ENCODE data around the gene MLXIPL. TPM values are rescaled to one million over a fixed set of nuclear protein-coding genes. Genes with fewer than 3 reads are reported as not detected.
A peak's percentile ranks its signal among the peaks of the same experiment; 100 is the strongest.
"Not testable (repeated sequence)": the region's sequence is repeated elsewhere in the genome, so short reads cannot be mapped to it uniquely, and the experiment has no call there.

The MLXIPL gene
- total and polyA plus RNA-seq, 11 donors: 0.42 to 10.1 (median 2.0) TPM

DNA sequence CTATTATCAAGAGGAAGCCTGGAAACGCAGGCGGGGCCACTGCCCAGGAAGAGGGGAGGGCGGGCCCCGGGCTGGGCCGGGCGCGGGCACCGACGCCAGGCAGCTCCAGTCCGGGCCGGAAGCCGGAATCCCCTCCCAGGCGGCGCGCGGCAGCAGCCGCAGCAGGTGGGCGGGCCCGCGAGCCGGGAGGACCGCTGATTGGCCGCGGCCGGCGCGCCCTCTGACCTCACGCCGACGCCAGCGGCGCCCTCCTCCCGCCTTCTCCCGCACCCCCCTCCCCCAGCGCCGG is 67.3 kb downstream of the MLXIPL start:
- intact Hi-C loops (cut with DNase I): loop anchor here in 6 of 10 donors (1.0 to 5.0 kb wide), 5 partner anchors 21 to 35 kb away; partner anchors contain the start of genes BAZ1B (in 6 of the 6) and TBL2 (in 3 of the 6)
- Histone ChIP-seq H3K36me3 (peaks cover 0 to 32% (median 24%) of the 10 kb centered on the region in 9 donors), H3K4me1 (peaks cover 0 to 37% (median 21%) of the 10 kb centered on the region in 12 donors), H3K4me3 (peak overlapping the region; percentile 31 to 96 (median 83)), H3K27me3 (no peaks in the 10 kb centered on the region), H3K9me3 (no peaks in the 10 kb centered on the region), H3K27ac (peak overlapping the region; percentile 96 to 100 (median 99))
- ATAC-seq (peak; percentile 90 to 97 (median 96)), DNase-seq (peak; percentile 95 to 97 (median 96))
- 0 to 1% (median 0%) methylated on average over 22 to 36 of the region's 36 CpGs; no CpG with 5 or more reads in 1 of the 4 donors for WGBS, 4 donors
- TF ChIP-seq POLR2A (IDR thresholded peaks at IDR 0.05): peak in 1 of 2 donors; percentile 44
- TF ChIP-seq CTCF (IDR thresholded peaks at IDR 0.05): no peak

GRCh38 chr7:73556208-73557107 is 67.9 kb downstream of the MLXIPL start:
- Histone ChIP-seq H3K36me3 (peaks cover 0 to 38% (median 30%) of the 10 kb centered on the region in 9 donors), H3K27me3 (no peaks in the 10 kb centered on the region), H3K4me3 (peak overlapping the region; percentile 31 to 96 (median 83)), H3K27ac (peak overlapping the region; percentile 96 to 100 (median 99)), H3K9me3 (no peaks in the 10 kb centered on the region), H3K4me1 (peaks cover 0 to 37% (median 21%) of the 10 kb centered on the region in 12 donors)
- TF ChIP-seq POLR2A (IDR thresholded peaks at IDR 0.05) (no peak), CTCF (IDR thresholded peaks at IDR 0.05) (peak in 1 of 12 donors; percentile 8)
- DNase-seq (peak in 1 of 5 donors; percentile 8), ATAC-seq (peak in 2 of 4 donors; percentile 0 to 6)
- WGBS, 4 donors: 15 to 19% (median 17%) methylated on average over 25 to 28 of the region's 28 CpGs
- intact Hi-C loops (cut with DNase I): loop anchor here in 6 of 10 donors (1.0 to 5.0 kb wide), 5 partner anchors 22 to 34 kb away; partner anchors contain the start of genes BAZ1B (in 6 of the 6) and TBL2 (in 3 of the 6)

DNA sequence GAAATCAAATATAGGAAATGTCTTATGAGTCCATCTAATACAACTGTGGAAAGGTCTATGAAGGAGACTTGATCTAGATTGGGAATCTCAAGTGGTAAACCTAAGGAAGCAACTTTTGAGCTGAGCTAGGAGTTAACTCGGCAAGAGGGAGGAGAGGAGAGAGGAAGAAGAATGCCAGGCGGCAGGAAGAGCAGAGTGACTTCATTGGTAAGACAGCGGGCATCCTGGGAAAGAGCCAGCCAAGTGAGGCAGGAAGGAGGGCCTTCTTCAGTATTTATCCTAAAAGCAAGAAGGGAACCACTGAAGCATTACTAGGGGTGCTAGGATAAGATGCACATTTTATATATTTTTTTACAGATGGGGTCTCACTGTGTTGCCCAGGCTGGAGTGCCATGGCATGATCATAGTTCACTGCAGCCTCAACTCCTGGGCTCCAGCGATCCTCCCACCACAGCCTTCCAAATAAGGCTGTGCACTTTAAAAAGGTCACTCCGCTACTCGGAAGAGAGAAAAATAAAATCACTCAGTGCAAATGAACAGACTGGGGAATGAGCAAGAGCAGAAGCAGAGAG is 68.8 kb downstream of the MLXIPL start:
- Histone ChIP-seq H3K36me3 (peaks cover 0 to 46% (median 37%) of the 10 kb centered on the region in 9 donors), H3K4me1 (peaks cover 0 to 37% (median 21%) of the 10 kb centered on the region in 12 donors), H3K27ac (peak overlapping the region in 6 of 12 donors; percentile 96 to 100 (median 98)), H3K27me3 (no peaks in the 10 kb centered on the region), H3K9me3 (no peaks in the 10 kb centered on the region), H3K4me3 (peak overlapping the region in 9 of 12 donors; percentile 64 to 96 (median 82))
- DNase-seq: peak in 1 of 5 donors; percentile 1
- intact Hi-C loops (cut with DNase I): loop anchor here in 2 of 10 donors (5.0 kb wide), 1 partner anchor 33 kb away; the partner anchor contains the start of gene BAZ1B (in 2 of the 2)
- 45 to 56% (median 49%) methylated on average over 6 of the region's 6 CpGs for WGBS, 4 donors
- TF ChIP-seq CTCF (IDR thresholded peaks at IDR 0.05) (no peak), POLR2A (IDR thresholded peaks at IDR 0.05) (no peak)
- no peak for ATAC-seq

GRCh38 chr7:73550093-73550492 is 74.2 kb downstream of the MLXIPL start:
- H3K9me3 ChIP-seq: not testable (repeated sequence)

More at GRCh38 chr7:73550093-73550492, 74.2 kb downstream of the MLXIPL start:
- H3K36me3 ChIP-seq: peaks cover 0 to 91% (median 79%) of the 10 kb centered on the region in 9 donors
- H3K27me3 ChIP-seq; H3K4me3 ChIP-seq; DNase-seq; ATAC-seq; intact Hi-C loops (cut with DNase I): not testable (repeated sequence)
- H3K27ac ChIP-seq: peak overlapping the region in 1 of 12 donors; percentile 1
- H3K4me1 ChIP-seq: peaks cover 0 to 54% (median 16%) of the 10 kb centered on the region in 12 donors
- WGBS, 4 donors: 61 to 79% (median 73%) methylated on average over 5 of the region's 5 CpGs
